Activated CD8-positive, alpha-beta T cell treated with anti-CD3 and anti-CD28 coated beads for 36 hours (primary cell): Measurements from ENCODE around the gene KIF5B. TPM values are rescaled to one million over a fixed set of nuclear protein-coding genes. Genes with fewer than 3 reads are reported as not detected.
"Not testable (repeated sequence)": the region's sequence is repeated elsewhere in the genome, so short reads cannot be mapped to it uniquely, and the experiment has no call there.

Source experiments
- ATAC-seq: fragments of 200-7000 bp; cut with Tn5 transposase; one replicate; pipeline ENCODE4 v1.10.0; 2021; ENCODE audit warnings: mild to moderate bottlenecking, moderate library complexity
- CTCF ChIA-PET: fragments of 350-600 bp; sonication (Branson Sonifier 250); formaldehyde crosslinking; loops from one replicate; lab custom pipeline; 2021; ENCODE audit warnings: antibody characterized with exemption; lab: Charles Lee
- POLR2A ChIA-PET: fragments of 350-600 bp; sonication (Branson Sonifier 250); formaldehyde crosslinking; loops from one replicate; lab custom pipeline; 2021; ENCODE audit warnings: antibody characterized with exemption; lab: Charles Lee
- DNase-seq: peaks from one replicate; pipeline ENCODE4 v3.0.0-alpha.2; 2020
- H3K27ac Mint-ChIP-seq: one replicate; pipeline ENCODE4 v1.8.0; 2021; ENCODE audit warnings: mild to moderate bottlenecking, mixed read lengths
- H3K27me3 Mint-ChIP-seq: one replicate; pipeline ENCODE4 v1.8.0; 2021; ENCODE audit warnings: mixed read lengths
- H3K36me3 Mint-ChIP-seq: one replicate; pipeline ENCODE4 v1.8.0; 2021; ENCODE audit warnings: low read depth, mixed read lengths
- H3K4me1 Mint-ChIP-seq: one replicate; pipeline ENCODE4 v1.8.0; 2021; ENCODE audit warnings: low read depth, mixed read lengths
- H3K4me3 Mint-ChIP-seq: one replicate; pipeline ENCODE4 v1.8.0; 2021; ENCODE audit warnings: mild to moderate bottlenecking, moderate library complexity, mixed read lengths
- H3K9me3 Mint-ChIP-seq: one replicate; pipeline ENCODE4 v1.8.0; 2021; ENCODE audit warnings: mixed read lengths
- intact Hi-C: fragments of 100-400 bp; cut with micrococcal nuclease; formaldehyde crosslinking; loops from one replicate; pipeline ENCODE4 v1.10.0; 2022
- total RNA-seq, 2 experiments: library from RNA; stranded (reverse); gene quantifications; one replicate each; pipeline ENCODE4 v1.2.3, GENCODE V29; 2021
- TF ChIP-seq, protein P1 (sequence below): fragments of 200-600 bp; IDR thresholded peaks from one replicate; pipeline ENCODE4 v1.8.0; 2022; ENCODE audit warnings: antibody characterized with exemption, mild to moderate bottlenecking

Gene KIF5B
- total RNA-seq, 2 experiments from 2014 or later = 52.7 to 55.3 TPM

DNA sequence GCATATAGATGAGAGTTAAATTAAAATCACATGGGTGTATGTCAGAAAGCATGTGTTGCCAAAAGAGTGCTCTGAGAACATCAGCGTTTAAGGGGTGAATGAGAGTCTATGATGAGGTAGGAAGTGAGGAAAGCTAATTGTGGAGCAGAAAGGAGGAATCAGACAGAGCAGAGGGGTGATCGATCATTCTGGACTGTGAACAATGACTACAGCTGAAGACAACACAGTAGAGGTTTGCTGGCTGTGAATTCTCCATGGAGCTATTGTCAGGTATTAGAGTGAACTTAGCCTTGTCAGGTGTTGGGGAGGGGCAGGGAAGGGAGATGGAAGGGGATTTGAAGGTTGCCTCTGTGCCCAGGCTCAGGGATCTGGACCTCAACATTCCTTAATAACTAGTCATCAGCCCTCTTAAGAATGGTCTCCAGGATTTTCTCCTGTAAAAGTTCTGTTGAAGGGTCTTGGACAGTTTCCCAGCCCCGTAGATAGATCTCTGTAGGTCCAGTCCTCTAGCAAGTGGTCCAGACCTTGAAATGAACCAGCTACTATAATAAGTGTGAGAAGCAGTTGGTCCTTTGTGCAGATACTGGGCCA, 57.1 kb downstream of the KIF5B start:
- ChIA-PET CTCF (no interaction called here), POLR2A (no interaction called here)
- no peak overlapping the region for H3K4me3 Mint-ChIP-seq
- H3K36me3 Mint-ChIP-seq = no peaks in the 10 kb centered on the region
- TF ChIP-seq, protein P1, sequence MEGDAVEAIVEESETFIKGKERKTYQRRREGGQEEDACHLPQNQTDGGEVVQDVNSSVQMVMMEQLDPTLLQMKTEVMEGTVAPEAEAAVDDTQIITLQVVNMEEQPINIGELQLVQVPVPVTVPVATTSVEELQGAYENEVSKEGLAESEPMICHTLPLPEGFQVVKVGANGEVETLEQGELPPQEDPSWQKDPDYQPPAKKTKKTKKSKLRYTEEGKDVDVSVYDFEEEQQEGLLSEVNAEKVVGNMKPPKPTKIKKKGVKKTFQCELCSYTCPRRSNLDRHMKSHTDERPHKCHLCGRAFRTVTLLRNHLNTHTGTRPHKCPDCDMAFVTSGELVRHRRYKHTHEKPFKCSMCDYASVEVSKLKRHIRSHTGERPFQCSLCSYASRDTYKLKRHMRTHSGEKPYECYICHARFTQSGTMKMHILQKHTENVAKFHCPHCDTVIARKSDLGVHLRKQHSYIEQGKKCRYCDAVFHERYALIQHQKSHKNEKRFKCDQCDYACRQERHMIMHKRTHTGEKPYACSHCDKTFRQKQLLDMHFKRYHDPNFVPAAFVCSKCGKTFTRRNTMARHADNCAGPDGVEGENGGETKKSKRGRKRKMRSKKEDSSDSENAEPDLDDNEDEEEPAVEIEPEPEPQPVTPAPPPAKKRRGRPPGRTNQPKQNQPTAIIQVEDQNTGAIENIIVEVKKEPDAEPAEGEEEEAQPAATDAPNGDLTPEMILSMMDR = no peak
- peaks cover 9% of the 10 kb centered on the region for H3K4me1 Mint-ChIP-seq
- intact Hi-C loops = no loop called here
- no peak for ATAC-seq
- no peaks in the 10 kb centered on the region for H3K27me3 Mint-ChIP-seq
- no peaks in the 10 kb centered on the region for H3K9me3 Mint-ChIP-seq
- DNase-seq = no peak
- H3K27ac Mint-ChIP-seq = no peak overlapping the region

DNA sequence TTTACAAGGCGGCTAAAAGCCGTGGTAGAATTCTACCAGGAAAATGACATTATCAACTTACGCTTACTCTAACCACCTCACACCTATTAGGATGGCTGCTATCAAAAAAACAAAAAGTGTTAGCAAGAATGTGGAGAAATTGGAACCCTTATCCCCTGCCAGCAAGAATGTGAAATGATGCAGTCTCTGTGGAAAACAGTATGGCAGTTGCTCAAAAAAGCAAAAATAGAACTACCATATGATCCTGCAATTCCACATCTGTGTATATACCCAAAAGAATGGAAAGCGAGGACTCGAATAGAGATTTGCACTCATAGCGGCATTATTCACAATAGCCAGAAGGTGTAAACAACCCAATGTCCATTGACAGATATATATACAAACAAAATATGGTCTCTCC, 61.3 kb downstream of the KIF5B start:
- CTCF ChIA-PET = no interaction called here
- Mint-ChIP-seq H3K4me1 (no peaks in the 10 kb centered on the region), H3K27me3 (peaks cover 2% of the 10 kb centered on the region), H3K9me3 (no peaks in the 10 kb centered on the region), H3K27ac (no peak overlapping the region), H3K4me3 (no peak overlapping the region), H3K36me3 (no peaks in the 10 kb centered on the region)
- no peak for ATAC-seq
- intact Hi-C loops = no loop called here
- TF ChIP-seq, protein P1 = no peak
- POLR2A ChIA-PET = no interaction called here
- DNase-seq = no peak

DNA sequence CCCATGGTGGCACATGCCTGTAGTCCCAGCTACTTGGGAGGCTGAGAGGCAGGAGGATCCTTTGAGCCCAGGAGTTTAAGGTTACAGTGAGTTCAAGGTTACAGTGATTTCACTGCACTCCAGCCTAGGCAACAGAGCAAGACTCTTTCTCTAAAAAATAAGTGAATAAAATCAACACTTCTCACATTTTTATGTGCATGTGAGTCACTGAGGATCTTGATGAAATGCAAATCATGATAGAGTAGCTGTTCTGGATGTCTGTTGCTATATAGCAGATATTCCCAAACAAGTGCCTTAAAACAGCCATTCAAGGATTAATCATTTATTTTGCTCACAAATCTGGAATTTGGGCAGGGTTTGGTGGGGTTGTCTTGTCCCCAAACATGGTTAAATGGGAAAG, 65.3 kb downstream of the KIF5B start:
- no peak for DNase-seq
- Mint-ChIP-seq H3K4me1 (no peaks in the 10 kb centered on the region), H3K27me3 (peaks cover 2% of the 10 kb centered on the region), H3K27ac (no peak overlapping the region), H3K36me3 (no peaks in the 10 kb centered on the region), H3K9me3 (no peaks in the 10 kb centered on the region), H3K4me3 (no peak overlapping the region)
- intact Hi-C loops = no loop called here
- POLR2A ChIA-PET = interaction anchor here (1.0 kb wide), 1 partner anchor 126 kb away, joined by 3 read pairs; no protein-coding TSS in a partner anchor
- TF ChIP-seq, protein P1 = no peak
- ATAC-seq = no peak
- CTCF ChIA-PET = interaction anchor here (1.2 kb wide), 1 partner anchor 38 kb away, joined by 3 read pairs; no protein-coding TSS in a partner anchor

DNA sequence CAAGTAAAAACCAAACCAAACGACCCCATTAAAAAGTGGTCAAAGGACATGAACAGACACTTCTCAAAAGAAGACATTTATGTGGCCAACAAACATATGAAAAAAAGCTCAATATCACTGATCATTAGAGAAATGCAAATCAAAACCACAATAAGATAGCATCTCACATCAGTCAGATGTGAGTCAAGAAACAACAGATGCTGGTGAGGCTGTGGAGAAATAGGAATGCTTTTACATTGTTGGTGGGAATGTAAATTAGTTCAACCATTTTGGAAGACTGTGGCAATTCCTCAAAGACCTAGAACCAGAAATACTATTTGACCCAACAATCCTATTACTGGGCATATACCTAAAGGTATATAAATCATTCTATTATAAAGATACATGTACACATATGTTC, 68.4 kb downstream of the KIF5B start:
- CTCF ChIA-PET, intact Hi-C loops: not testable (repeated sequence)

DNA sequence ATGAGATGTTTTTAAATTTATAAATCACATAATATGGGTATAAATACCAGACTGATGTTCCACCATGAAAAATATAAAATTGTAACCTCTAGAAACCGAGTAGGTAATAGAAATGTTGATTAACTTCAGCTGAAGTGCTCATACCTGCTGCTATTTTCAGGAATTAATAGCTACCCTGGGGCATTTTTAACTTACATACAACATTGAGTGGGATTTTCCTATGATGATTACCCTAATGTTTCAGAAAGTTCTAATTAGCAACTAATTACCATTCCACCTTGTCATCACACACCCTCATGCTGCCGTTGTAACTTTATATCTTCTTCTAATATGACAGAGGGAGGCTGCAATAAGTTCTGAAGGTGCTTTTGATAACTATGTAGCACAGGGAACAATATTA, 74.1 kb downstream of the KIF5B start:
- intact Hi-C loops = no loop called here
- DNase-seq (no peak), ATAC-seq (no peak)
- H3K27me3 Mint-ChIP-seq = peaks cover 2% of the 10 kb centered on the region
- CTCF ChIA-PET = no interaction called here
- H3K4me3 Mint-ChIP-seq = no peak overlapping the region
- H3K27ac Mint-ChIP-seq = no peak overlapping the region
- no peaks in the 10 kb centered on the region for H3K36me3 Mint-ChIP-seq
- no peaks in the 10 kb centered on the region for H3K9me3 Mint-ChIP-seq
- TF ChIP-seq, protein P1 = no peak
- POLR2A ChIA-PET = interaction anchor here (0.6 kb wide), 1 partner anchor 1216 kb away, joined by 4 read pairs; no protein-coding TSS in a partner anchor
- peaks cover 9% of the 10 kb centered on the region for H3K4me1 Mint-ChIP-seq

More for the DNA sequence above, 68.4 kb downstream of the KIF5B start:
- H3K36me3 Mint-ChIP-seq, H3K9me3 Mint-ChIP-seq, H3K27me3 Mint-ChIP-seq, H3K27ac Mint-ChIP-seq, H3K4me1 Mint-ChIP-seq, DNase-seq, ATAC-seq, H3K4me3 Mint-ChIP-seq, POLR2A ChIA-PET: not testable (repeated sequence)
